Measurements from ENCODE around the gene PCSK4. TPM values are rescaled to one million over a fixed set of nuclear protein-coding genes. Genes with fewer than 3 reads are reported as not detected.

Gene PCSK4
- total RNA-seq, 4 donors from 2014 or later = 2.8 to 10.4 (median 6.3) TPM

DNA sequence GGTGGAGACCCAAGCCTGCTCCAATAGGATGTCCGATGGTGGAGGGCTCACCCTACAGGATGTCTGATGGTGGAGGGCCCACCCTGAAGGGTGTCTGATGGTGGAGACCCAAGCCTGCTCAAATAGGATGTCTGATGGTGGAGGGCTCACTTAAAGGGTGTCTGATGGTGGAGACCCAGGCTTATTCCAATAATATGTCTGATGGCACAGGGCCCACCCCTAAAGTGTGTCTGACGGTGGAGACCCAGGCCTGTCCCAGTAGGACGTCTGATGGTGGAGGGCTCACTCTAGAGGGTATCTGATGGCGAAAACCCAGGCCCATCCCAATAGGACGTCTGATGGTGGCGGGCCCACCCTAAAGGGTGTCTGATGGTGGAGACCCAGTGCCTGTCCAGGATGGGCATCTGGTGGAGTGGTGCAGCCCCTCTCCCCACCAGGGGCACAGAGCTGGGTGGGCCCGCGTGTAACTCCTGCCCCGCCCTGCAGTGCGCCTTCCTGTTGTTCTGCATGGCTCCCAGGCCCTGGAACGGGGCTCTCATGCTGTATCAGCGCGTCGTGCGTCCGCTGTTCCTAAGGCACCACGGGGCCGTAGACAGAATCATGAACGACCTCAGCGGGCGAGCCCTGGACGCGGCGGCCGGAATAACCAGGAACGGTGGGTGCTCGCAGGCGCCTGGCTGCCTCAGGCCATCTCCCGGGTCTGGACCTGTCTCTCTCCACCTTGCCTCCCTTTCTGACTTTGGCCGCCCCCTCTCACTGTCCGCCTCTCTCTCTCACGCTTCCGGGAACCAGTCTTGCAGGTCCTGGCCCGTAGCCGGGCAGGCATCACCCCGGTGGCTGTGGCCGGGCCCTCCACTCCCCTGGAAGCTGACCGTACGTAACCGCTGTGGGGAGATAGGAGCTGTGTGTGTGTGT is 5.9 kb upstream of the PCSK4 start:
- Histone ChIP-seq H3K9me3 (no peaks in the 10 kb centered on the region), H3K36me3 (no peaks in the 10 kb centered on the region), H3K4me3 (replicated peaks in 1 of 3) (no peak overlapping the region), H3K27me3 (no peaks in the 10 kb centered on the region), H3K4me1 (peaks cover 7 to 8% of the 10 kb centered on the region in 2 donors), H3K27ac (no peak overlapping the region)
- intact Hi-C loops (cut with DNase I) = no loop called here
- TF ChIP-seq, protein P1, sequence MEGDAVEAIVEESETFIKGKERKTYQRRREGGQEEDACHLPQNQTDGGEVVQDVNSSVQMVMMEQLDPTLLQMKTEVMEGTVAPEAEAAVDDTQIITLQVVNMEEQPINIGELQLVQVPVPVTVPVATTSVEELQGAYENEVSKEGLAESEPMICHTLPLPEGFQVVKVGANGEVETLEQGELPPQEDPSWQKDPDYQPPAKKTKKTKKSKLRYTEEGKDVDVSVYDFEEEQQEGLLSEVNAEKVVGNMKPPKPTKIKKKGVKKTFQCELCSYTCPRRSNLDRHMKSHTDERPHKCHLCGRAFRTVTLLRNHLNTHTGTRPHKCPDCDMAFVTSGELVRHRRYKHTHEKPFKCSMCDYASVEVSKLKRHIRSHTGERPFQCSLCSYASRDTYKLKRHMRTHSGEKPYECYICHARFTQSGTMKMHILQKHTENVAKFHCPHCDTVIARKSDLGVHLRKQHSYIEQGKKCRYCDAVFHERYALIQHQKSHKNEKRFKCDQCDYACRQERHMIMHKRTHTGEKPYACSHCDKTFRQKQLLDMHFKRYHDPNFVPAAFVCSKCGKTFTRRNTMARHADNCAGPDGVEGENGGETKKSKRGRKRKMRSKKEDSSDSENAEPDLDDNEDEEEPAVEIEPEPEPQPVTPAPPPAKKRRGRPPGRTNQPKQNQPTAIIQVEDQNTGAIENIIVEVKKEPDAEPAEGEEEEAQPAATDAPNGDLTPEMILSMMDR (IDR thresholded peaks at IDR 0.05) = no peak
- TF ChIP-seq POLR2A (IDR thresholded peaks at IDR 0.05) = no peak
- 64 to 67% methylated on average over 19 to 32 of the region's 40 CpGs for WGBS, 2 donors
- DNase-seq = peak in 1 of 2 donors; percentile 21

DNA sequence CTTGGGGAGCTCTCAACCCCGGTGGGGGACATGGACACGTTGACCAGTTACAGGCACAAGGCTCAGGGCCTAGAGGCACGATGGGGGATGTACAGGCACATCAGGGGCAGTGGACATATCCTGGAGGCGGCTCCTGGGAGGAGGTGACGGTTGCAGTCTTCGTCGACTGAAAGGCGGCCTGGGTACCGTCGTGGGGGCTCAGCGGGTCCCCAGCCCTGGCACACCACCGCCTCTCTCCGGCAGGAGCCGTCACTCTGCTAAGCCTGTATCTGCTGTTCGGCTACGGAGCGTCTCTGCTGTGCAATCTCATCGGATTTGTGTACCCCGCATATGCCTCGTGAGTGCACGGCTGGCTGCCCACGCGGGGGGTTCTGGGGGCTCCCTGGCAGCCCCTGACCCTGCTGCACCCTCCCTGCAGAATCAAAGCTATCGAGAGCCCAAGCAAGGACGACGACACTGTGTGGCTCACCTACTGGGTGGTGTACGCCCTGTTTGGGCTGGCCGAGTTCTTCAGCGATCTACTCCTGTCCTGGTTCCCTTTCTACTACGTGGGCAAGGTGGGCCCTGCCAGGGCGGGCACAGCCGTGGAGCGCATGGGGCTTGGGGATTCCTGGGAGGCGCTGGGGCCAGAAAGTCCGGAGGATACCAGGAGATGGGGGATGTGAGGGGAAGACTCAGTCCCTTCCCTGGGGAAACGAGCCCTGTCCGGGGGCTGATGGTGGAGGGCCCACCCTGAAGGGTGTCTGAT is 5.1 kb upstream of the PCSK4 start:
- no peak for DNase-seq

DNA sequence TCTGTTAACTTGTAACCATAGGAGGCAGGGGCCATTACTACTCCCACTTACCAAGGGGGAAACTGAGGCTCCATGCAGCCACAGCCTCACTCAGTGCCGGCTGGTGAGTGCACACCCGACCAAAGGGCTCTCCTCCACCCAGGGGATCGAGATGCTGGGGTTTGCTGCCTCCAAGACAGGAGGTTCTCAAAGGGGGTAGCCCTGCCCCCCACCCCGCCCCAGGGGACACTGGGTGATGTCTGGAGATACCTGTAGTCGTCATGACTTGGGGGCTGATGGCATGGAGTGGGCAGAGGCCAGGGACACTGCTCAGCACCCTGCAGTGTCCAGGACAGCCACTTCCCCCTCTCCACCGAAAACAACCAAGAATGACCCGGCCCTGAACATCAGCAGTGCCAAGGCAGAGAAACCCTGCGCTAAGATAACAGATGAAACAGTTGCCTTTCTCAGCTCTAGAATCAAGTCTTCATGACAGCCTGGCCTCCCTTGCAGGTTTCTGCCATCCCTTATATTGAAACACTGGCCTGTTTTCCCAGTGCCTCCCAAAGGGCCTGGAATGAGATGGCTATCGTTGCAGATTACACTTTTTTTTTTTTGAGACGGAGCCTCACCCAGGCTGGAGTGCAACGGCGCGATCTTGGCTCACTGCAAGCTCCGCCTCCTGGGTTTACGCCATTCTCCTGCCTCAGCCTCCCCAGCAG is 4.1 kb upstream of the PCSK4 start:
- no peak overlapping the region for H3K4me3 ChIP-seq (replicated peaks in 1 of 3)
- H3K4me1 ChIP-seq = peaks cover 12 to 14% of the 10 kb centered on the region in 2 donors
- H3K36me3 ChIP-seq = no peaks in the 10 kb centered on the region
- DNase-seq = no peak
- no peaks in the 10 kb centered on the region for H3K27me3 ChIP-seq
- no peaks in the 10 kb centered on the region for H3K9me3 ChIP-seq
- H3K27ac ChIP-seq = no peak overlapping the region
- 62 to 66% methylated on average over 11 to 15 of the region's 15 CpGs for WGBS, 2 donors
- TF ChIP-seq, protein P1 (IDR thresholded peaks at IDR 0.05) = no peak
- TF ChIP-seq POLR2A (IDR thresholded peaks at IDR 0.05) = no peak
- intact Hi-C loops (cut with DNase I) = no loop called here

More for the DNA sequence above, 5.1 kb upstream of the PCSK4 start:
- H3K4me3 ChIP-seq (replicated peaks in 1 of 3) = no peak overlapping the region
- 86 to 89% methylated on average over 31 to 34 of the region's 37 CpGs for WGBS, 2 donors
- intact Hi-C loops (cut with DNase I) = no loop called here
- H3K27ac ChIP-seq = no peak overlapping the region
- no peaks in the 10 kb centered on the region for H3K9me3 ChIP-seq
- H3K4me1 ChIP-seq = peaks cover 7 to 8% of the 10 kb centered on the region in 2 donors
- no peaks in the 10 kb centered on the region for H3K27me3 ChIP-seq
- TF ChIP-seq, protein P1 (IDR thresholded peaks at IDR 0.05) = no peak
- no peak for TF ChIP-seq POLR2A (IDR thresholded peaks at IDR 0.05)
- no peaks in the 10 kb centered on the region for H3K36me3 ChIP-seq

DNA sequence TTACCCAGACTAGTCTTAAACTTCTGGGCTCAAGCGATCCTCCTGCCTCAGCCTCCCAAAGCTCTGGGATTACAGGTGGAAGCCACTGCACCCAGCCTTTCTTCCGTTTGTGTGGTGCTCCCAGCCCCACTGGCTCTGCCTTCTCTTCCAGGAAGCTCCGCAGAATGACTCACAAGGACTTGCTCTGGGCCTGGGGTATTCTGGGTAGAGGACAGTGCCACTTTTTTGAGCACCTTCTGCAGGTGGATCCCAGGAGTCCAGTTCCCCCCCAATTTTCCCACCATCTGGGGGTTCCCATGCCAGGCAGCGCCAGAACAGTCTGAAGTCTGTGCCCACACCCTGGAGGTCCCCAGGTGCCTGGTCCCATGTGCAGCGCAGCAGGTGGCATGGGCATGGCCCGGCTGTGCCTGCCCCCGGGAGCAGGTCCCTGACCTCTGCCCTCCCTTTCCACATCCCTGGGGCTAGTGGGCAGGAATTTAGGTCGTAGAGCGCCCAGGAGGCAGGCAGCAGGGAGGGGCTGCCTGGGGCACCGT is 2.4 kb upstream of the PCSK4 start:
- Histone ChIP-seq H3K27ac (no peak overlapping the region), H3K9me3 (no peaks in the 10 kb centered on the region), H3K27me3 (no peaks in the 10 kb centered on the region), H3K36me3 (no peaks in the 10 kb centered on the region), H3K4me3 (replicated peaks in 1 of 3) (no peak overlapping the region), H3K4me1 (peaks cover 12 to 14% of the 10 kb centered on the region in 2 donors)
- no peak for DNase-seq
- no peak for TF ChIP-seq POLR2A (IDR thresholded peaks at IDR 0.05)
- TF ChIP-seq, protein P1 (IDR thresholded peaks at IDR 0.05) = no peak
- intact Hi-C loops (cut with DNase I) = no loop called here
- WGBS, 2 donors = 91 to 94% methylated on average over 6 to 7 of the region's 10 CpGs
